Activated naive CD4-positive, alpha-beta T cell treated with anti-CD3 and anti-CD28 coated beads, Interleukin-2, amount 10 ng/mL, durations not matched to agents 7 days and 5 days (primary cell): Measurements from ENCODE around the gene TRIM14.

Experiments used
- CTCF ChIA-PET: fragments of 350-600 bp; sonication (Branson Sonifier 250); formaldehyde crosslinking; loops from one replicate; lab custom pipeline; 2021; ENCODE audit warnings: antibody characterized with exemption; lab: Charles Lee
- DNase-seq: peaks from one replicate; pipeline ENCODE4 v3.0.0-alpha.2; 2020
- H3K27ac Mint-ChIP-seq: one replicate; pipeline ENCODE4 v1.8.0; 2021; ENCODE audit warnings: mild to moderate bottlenecking, moderate library complexity, mixed read lengths
- H3K27me3 Mint-ChIP-seq: one replicate; pipeline ENCODE4 v1.8.0; 2021; ENCODE audit warnings: mild to moderate bottlenecking, mixed read lengths
- H3K36me3 Mint-ChIP-seq: one replicate; pipeline ENCODE4 v1.8.0; 2021; ENCODE audit warnings: mixed read lengths
- H3K4me1 Mint-ChIP-seq: one replicate; pipeline ENCODE4 v1.8.0; 2021; ENCODE audit warnings: mixed read lengths
- H3K4me3 Mint-ChIP-seq: one replicate; pipeline ENCODE4 v1.8.0; 2021; ENCODE audit warnings: mild to moderate bottlenecking, moderate library complexity, mixed read lengths
- H3K9me3 Mint-ChIP-seq: one replicate; pipeline ENCODE4 v1.8.0; 2021; ENCODE audit warnings: mixed read lengths

The TRIM14 gene

DNA sequence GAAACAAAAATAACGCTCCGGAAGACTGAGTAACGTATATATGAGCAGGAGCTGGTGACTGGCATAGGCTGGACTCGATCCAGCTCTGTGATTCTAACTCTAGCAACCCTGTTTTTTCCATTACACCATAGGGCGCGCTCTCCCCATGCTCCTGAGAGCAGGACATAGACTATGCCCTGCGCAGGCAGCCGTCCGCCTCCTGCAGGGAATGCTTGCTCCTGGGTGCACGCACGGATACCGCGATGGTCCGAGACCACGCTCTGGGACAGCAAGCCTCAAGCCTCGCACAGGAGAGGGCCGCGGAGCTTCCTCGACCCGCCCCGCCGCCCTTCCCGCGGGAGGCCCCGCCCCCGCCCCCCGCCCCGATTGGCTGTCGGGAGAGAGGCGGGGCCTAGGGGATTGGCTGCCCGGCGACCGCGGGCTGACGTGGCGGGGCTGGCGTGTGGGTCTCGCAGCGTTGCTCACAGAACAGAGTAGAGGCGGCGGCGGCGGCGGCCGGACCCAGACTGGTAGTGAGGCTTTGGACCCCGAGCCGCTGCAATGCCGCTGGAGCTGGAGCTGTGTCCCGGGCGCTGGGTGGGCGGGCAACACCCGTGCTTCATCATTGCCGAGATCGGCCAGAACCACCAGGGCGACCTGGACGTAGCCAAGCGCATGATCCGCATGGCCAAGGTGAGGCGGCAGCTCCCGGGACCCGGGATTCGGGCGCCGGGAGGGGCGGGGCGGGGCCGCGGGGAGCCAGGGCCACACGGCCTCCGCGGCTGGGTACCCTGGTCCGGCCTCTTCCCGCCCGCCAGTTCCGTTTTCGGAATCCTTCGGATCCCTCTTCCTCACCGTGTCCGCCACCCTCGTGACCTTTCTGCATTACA lies 62.5 kb downstream of the TRIM14 start, which contains the start of gene NANS:
NANS (plus strand) TSS at position 464 of the 869 bp plus-strand sequence; CDS start at position 541, 77 bp downstream.
- Mint-ChIP-seq H3K4me3 (peak within 1 kb of the TSS; percentile 96), H3K27ac (peak within 1 kb of the TSS; percentile 96), H3K27me3 (no peaks in the 10 kb centered on the region), H3K4me1 (peaks cover 44% of the 10 kb centered on the region), H3K36me3 (peaks cover 30% of the 10 kb centered on the region), H3K9me3 (no peaks in the 10 kb centered on the region)
- DNase-seq = peak; percentile 95
- CTCF ChIA-PET = interaction anchor here (1.1 to 2.0 kb wide), 5 partner anchors 8 to 132 kb away, joined by 3 to 6 read pairs (median 3); no protein-coding TSS in a partner anchor

DNA sequence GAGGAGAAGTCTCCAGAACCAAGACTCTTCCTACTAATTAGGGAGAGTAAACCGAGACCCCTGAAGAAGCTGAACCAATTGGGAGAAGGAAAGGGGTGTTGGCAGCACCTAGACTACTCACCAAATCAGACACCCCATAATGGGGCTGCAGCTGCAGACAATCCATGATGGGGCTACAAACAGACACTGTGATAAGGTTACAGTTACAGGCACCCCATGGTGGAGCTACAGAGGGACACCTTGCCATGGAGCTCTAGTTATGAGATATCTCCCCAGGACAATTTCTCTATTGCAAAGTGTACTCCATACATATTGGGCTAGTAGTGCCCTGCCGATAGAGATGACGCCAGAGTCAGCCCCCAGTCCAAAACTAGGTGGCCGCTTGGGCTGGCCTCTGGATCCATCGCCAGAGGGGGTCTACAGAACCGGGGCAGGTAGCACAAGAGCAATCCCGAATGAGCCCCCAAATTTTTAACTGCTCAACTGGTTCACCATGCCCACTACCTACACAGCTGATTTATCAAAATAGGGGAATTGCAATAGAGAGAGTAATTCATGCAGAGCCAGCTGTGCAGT lies 64.6 kb downstream of the TRIM14 start:
- peak overlapping the region; percentile 0 for H3K27ac Mint-ChIP-seq
- no peak overlapping the region for H3K4me3 Mint-ChIP-seq
- no peaks in the 10 kb centered on the region for H3K9me3 Mint-ChIP-seq
- no peaks in the 10 kb centered on the region for H3K27me3 Mint-ChIP-seq
- peaks cover 25% of the 10 kb centered on the region for H3K36me3 Mint-ChIP-seq
- CTCF ChIA-PET = interaction anchor here (1.4 kb wide), 1 partner anchor 132 kb away, joined by 3 read pairs; the partner anchor contains the start of gene TRMO
- H3K4me1 Mint-ChIP-seq = peaks cover 51% of the 10 kb centered on the region
- DNase-seq = no peak

DNA sequence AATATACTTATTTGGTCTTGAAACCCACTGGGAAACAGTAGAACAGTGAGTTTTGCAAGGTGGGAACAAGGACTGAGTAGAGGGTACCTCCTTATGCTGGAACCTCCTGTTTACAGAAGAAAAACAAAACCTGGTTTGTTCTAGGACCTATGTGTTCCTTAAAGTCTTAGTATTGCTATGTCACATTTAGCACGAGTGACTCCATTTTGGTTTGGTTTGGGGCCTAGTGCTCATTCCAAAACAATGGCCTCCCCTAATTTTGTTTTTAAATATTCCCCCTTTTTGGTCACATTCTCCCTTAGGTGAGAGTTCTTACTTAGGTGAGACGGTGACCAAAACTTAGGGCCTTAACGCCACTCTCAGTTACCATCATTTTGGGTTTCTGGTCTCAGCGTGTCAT lies 68.7 kb downstream of the TRIM14 start:
- CTCF ChIA-PET = no interaction called here
- Mint-ChIP-seq H3K36me3 (peaks cover 36% of the 10 kb centered on the region), H3K4me1 (peaks cover 62% of the 10 kb centered on the region), H3K9me3 (no peaks in the 10 kb centered on the region), H3K27ac (no peak overlapping the region), H3K27me3 (no peaks in the 10 kb centered on the region), H3K4me3 (no peak overlapping the region)
- no peak for DNase-seq

DNA sequence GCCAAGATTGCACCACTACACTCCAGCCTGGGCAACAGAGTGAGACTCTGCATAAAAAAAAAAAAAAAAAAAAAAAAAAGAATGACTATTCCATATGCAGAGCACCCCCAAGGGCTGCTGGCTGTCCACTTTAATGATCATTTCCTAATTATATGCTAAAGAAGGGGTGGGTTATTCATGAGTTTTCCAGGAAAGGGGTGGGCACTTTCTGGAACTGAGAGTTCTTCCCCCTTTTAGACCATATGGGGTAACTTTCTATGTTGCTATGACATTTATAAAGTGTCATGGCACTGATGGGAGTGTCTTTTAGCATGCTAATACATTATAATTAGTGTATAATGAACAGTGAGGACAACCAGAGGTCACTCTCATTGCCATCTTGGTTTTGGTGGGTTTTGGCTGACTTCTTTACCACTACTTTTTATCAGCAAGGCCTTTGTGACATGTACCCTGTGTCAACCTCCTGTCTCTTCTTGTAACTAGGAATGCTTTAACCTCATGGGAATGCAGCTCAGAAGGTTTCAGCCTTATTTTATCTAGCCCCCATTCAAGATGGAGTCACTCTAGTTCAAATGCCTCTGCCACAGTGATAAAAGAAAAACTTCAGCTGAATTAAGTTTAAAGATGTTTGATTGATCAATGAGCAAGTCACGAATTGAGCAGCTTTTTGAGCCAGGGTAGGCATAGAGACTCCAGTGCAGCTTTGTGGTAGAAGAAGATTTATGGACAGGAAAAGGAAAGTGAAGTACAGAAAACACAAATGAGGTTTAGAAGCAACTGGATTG lies 69.5 kb downstream of the TRIM14 start:
- Mint-ChIP-seq H3K27me3 (no peaks in the 10 kb centered on the region), H3K4me3 (no peak overlapping the region)
- CTCF ChIA-PET = interaction anchor here (1.1 kb wide), 1 partner anchor 7 kb away, joined by 3 read pairs; the partner anchor contains the start of gene NANS

DNA sequence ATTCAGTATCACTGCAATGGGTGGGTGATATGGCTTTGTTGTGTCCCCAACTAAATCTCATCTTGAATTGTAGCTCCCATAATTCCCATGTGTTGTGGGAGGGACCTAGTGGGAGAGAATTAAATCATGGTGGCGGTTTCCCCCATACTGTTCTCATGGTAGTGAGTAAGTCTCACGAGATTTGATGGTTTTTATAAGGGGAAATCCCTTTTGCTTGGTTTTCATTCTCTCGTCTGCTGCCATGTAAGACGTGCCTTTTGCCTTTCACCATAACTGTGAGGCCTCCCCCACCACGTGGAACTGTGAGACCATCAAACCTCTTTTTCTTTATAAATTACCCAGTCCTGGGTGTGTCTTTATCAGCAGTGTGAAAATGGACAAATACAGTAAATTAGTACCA lies 72.0 kb downstream of the TRIM14 start:
- Mint-ChIP-seq H3K9me3 (peaks cover 3% of the 10 kb centered on the region), H3K27me3 (no peaks in the 10 kb centered on the region), H3K4me1 (peaks cover 66% of the 10 kb centered on the region), H3K27ac (peak overlapping the region; percentile 24), H3K36me3 (peaks cover 32% of the 10 kb centered on the region), H3K4me3 (peak overlapping the region; percentile 42)
- CTCF ChIA-PET = interaction anchor here (1.9 kb wide), 1 partner anchor 12 kb away, joined by 6 read pairs; no protein-coding TSS in a partner anchor
- no peak for DNase-seq

More for the DNA sequence above, 69.5 kb downstream of the TRIM14 start:
- H3K36me3 Mint-ChIP-seq = peaks cover 38% of the 10 kb centered on the region
- peaks cover 66% of the 10 kb centered on the region for H3K4me1 Mint-ChIP-seq
- no peak overlapping the region for H3K27ac Mint-ChIP-seq
- no peak for DNase-seq
- peaks cover 3% of the 10 kb centered on the region for H3K9me3 Mint-ChIP-seq

DNA sequence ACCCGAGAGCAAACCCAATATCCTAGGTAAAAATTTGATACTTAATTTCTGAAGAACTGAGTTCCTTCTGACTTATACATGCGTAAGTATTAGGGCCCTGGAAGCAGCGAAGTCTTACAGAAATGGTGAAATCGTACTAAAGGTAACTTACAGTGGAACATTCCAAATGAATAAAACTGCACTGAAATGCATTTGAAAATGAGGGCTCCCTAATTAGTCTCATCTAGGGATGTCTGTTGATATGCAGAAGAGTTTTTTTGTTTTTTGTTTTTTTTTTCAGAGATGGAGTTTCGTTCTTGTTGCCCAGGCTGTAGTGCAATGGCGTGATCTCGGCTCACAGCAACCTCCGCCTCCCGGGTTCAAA lies 72.9 kb downstream of the TRIM14 start:
- Mint-ChIP-seq H3K27ac (peak overlapping the region; percentile 92), H3K4me3 (peak overlapping the region; percentile 80)
- CTCF ChIA-PET = interaction anchor here (1.1 to 2.1 kb wide), 7 partner anchors 9 to 108 kb away, joined by 3 to 6 read pairs (median 4); partner anchors contain the start of genes HEMGN and NANS

DNA sequence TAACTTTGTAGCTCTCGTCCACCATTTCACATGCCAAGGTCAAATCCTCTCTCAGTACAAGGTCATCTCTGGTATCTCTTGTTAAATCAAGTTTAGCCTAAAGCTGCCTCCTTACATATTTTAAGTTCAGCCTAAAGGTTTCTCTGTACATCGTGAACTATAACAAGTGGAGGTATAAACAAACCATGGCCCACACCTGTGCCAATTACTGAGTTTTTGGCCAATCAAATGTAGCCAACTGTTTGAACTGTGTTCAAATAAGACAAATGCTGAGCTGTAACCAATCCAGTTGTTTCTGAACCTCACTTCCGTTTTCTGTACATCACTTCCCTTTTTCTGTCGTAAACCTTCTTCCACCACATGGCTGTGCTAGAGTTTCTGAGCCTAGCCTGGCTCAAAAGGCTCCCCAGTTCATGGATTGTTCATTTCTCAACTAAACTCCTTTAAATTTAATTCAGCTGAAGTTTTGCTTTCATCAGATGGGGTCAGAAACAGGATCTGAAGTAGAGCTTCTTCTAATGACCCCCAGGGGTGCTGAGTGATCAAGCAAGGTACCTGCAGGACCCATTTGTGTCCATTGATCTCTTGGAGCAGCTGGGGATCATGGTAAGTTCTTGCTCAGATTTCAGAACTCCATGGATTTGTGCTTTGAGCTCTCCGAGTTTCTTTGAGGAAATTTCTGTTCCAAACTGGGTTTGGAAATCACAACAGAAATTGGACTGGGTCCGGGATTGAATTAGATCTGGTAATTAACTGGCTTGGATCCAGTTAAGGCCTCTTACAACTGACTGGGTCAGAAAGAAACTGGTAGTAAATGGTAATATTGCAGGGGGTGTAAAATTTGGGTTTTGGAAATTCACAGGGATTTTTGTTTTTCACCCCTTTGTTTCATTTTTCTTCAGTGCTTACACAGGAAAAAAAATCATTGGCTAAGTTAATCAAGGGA lies 73.5 kb downstream of the TRIM14 start:
- peak; percentile 52 for DNase-seq
- H3K27ac Mint-ChIP-seq = peak overlapping the region; percentile 92
- H3K36me3 Mint-ChIP-seq = peaks cover 30% of the 10 kb centered on the region
- peaks cover 3% of the 10 kb centered on the region for H3K9me3 Mint-ChIP-seq
- H3K4me3 Mint-ChIP-seq = peak overlapping the region; percentile 80
- CTCF ChIA-PET = interaction anchor here (1.0 to 2.1 kb wide), 11 partner anchors 8 to 211 kb away, joined by 3 to 13 read pairs (median 4); partner anchors contain the start of genes HEMGN, NANS and TRMO
- peaks cover 55% of the 10 kb centered on the region for H3K4me1 Mint-ChIP-seq
- H3K27me3 Mint-ChIP-seq = peaks cover 6% of the 10 kb centered on the region

More for the DNA sequence above, 72.9 kb downstream of the TRIM14 start:
- peaks cover 3% of the 10 kb centered on the region for H3K9me3 Mint-ChIP-seq
- peaks cover 59% of the 10 kb centered on the region for H3K4me1 Mint-ChIP-seq
- peaks cover 4% of the 10 kb centered on the region for H3K27me3 Mint-ChIP-seq
- DNase-seq = no peak
- H3K36me3 Mint-ChIP-seq = peaks cover 30% of the 10 kb centered on the region

DNA sequence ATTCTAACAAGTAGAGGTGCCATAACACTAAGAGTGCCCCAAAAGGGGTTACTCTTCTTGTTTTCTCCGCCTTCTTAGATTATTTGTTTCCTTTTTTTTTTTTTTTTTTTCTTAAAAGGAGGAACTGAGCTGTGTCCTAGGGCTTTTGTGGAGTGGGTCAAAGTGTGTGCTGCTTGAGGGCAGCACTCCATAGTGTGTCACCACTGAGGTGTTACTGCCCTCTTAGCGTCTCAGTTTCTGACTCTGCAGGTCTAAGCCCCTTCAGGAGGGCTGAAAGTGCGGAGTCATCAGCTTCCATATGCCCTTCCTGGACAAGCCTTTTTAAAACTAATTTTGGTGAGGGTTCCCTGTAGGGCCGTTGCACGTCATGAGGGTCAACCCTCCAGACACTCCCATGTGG lies 75.1 kb downstream of the TRIM14 start:
- H3K9me3 Mint-ChIP-seq = peaks cover 3% of the 10 kb centered on the region
- H3K36me3 Mint-ChIP-seq = peaks cover 24% of the 10 kb centered on the region

GRCh38 chr9:98040212-98040611 lies 78.8 kb downstream of the TRIM14 start:
- CTCF ChIA-PET = interaction anchor here (7.3 kb wide), 1 partner anchor 117 kb away, joined by 49 read pairs; the partner anchor contains the start of gene TRMO
- Mint-ChIP-seq H3K27ac (no peak overlapping the region), H3K36me3 (peaks cover 5% of the 10 kb centered on the region), H3K4me3 (no peak overlapping the region), H3K4me1 (peaks cover 11% of the 10 kb centered on the region), H3K27me3 (peaks cover 32% of the 10 kb centered on the region), H3K9me3 (peaks cover 3% of the 10 kb centered on the region)
- no peak for DNase-seq

More for the DNA sequence above, 75.1 kb downstream of the TRIM14 start:
- no peak for DNase-seq
- Mint-ChIP-seq H3K27ac (no peak overlapping the region), H3K4me1 (peaks cover 44% of the 10 kb centered on the region), H3K4me3 (no peak overlapping the region), H3K27me3 (peaks cover 21% of the 10 kb centered on the region)
- CTCF ChIA-PET = interaction anchor here (1.1 to 2.1 kb wide), 3 partner anchors 9 to 121 kb away, joined by 5 to 13 read pairs (median 7); partner anchors contain the start of gene TRMO

GRCh38 chr9:98039607-98040017 lies 79.4 kb downstream of the TRIM14 start:
- Mint-ChIP-seq H3K36me3 (peaks cover 3% of the 10 kb centered on the region), H3K9me3 (no peaks in the 10 kb centered on the region), H3K27ac (no peak overlapping the region), H3K4me3 (no peak overlapping the region), H3K27me3 (peaks cover 36% of the 10 kb centered on the region), H3K4me1 (peaks cover 11% of the 10 kb centered on the region)
- CTCF ChIA-PET = interaction anchor here (2.7 to 7.3 kb wide), 2 partner anchors 16 to 117 kb away, joined by 6 to 49 read pairs; partner anchors contain the start of gene TRMO
- DNase-seq = no peak

DNA sequence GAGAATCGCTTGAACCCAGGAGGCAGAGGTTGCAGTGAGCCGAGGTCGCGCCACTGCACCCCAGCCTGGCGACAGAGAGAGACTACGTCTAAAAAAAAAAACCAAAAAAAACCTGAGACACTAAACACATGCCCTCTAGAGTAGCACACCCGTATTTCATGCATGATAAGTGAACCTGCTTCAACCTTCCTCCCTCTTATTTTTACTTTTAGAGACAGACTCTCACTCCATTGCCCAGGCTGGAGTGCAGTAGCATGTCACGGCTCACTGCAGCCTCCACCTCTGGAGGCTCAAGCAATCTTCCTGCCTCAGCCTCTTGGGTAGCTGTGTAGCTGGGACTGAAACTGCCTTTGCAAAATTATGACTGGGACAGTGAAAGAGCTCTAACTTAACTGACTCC lies 80.1 kb downstream of the TRIM14 start:
- Mint-ChIP-seq H3K4me1 (peaks cover 12% of the 10 kb centered on the region), H3K27me3 (peaks cover 37% of the 10 kb centered on the region), H3K9me3 (no peaks in the 10 kb centered on the region), H3K27ac (no peak overlapping the region), H3K4me3 (no peak overlapping the region), H3K36me3 (peaks cover 3% of the 10 kb centered on the region)
- CTCF ChIA-PET = interaction anchor here (2.7 to 7.3 kb wide), 2 partner anchors 15 to 116 kb away, joined by 6 to 49 read pairs; partner anchors contain the start of gene TRMO
- DNase-seq = no peak

DNA sequence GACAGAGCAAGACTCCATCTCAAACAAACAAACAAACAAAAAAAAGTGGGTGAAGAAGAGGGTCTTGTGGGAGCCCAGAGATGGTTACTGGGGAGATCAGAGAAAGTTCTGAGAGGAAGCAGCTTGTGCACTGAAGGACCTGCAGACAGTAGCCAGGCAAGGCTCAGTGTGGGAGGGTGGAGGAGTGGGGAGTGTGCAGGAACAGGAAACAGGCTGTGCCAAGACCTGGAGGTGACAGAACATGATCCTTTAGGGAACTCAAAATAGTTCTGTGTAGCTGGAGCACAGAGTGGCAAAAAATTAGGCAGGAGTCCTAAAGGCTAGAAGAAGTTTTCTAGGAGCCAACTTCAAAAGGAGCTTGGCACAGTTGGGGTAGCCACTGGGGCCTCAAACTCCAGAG lies 81.7 kb downstream of the TRIM14 start:
- Mint-ChIP-seq H3K4me3 (no peak overlapping the region), H3K27me3 (peaks cover 40% of the 10 kb centered on the region), H3K36me3 (no peaks in the 10 kb centered on the region), H3K27ac (no peak overlapping the region), H3K9me3 (no peaks in the 10 kb centered on the region), H3K4me1 (peaks cover 17% of the 10 kb centered on the region)
- no peak for DNase-seq
- CTCF ChIA-PET = interaction anchor here (0.9 to 7.3 kb wide), 7 partner anchors 8 to 226 kb away, joined by 3 to 49 read pairs (median 4); partner anchors contain the start of genes TBC1D2 and TRMO
